Hepatocyte (in vitro differentiated cells): ENCODE measurements around the gene WDFY4.

Experiments used
- CTCF ChIP-seq: fragments of 200-600 bp; sonication (generic); IDR thresholded peaks from 2 replicates; pipeline ENCODE4 v1.5.1; 2016; ENCODE audit warnings: antibody characterized with exemption, mild to moderate bottlenecking; ENCODE audit not compliant: poor library complexity
- EZH2phosphoT487 ChIP-seq: fragments of 200-600 bp; sonication (generic); IDR thresholded peaks from one replicate; pipeline ENCODE4 v1.6.1; 2018; ENCODE audit warnings: antibody characterized with exemption, mild to moderate bottlenecking, low read depth, moderate library complexity; ENCODE audit not compliant: unreplicated experiment, severe bottlenecking

- TF ChIP-seq CTCF (no peak), EZH2phosphoT487 (no peak)
Observed at GRCh38 chr10:48703531-48704122, 19.0 kb downstream of the WDFY4 start.
